HG02759 (cell line): ENCODE results near the gene C2orf66.

Experiments used
- ATAC-seq: cut with Tn5 transposase; IDR thresholded peaks from one replicate; pipeline ENCODE4 v1.9.1; 2021; ENCODE audit warnings: mild to moderate bottlenecking, moderate library complexity; ENCODE audit not compliant: unreplicated experiment

C2orf66 gene

DNA sequence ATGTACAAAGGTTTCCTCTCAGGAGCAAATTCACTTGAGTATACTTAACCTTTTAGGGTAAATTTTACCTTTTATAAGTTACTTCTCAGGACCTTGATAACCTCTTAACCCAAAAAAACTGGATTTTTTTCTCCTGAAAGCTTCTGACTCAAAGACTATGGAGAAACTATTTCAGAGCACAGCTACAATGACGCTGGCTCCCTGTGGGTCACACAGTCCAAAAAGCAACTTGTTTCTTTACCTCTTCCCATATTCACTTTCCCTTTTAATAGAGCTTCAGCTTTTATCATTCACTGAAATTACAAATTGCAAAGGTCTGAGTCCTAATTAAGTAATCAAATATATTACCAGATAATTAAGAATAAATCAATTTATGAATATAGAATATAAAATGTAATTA is 42.1 kb downstream of the C2orf66 start:
- no peak for ATAC-seq

DNA sequence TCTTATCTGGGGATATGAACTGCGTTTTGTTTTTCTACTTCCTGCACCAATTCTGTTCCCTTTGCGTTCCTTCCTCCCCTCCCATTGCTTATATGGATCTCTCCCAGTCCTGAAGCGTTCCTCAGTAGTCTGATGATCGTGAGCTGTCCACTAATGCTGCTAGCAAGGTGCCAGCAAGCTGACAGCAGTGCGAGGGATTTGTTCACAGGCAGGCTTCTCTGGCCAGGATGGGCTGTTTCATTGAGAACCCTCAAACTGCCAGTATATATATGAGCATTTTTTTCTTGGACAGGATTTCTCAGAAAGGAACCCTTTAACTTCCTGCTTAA is 49.8 kb downstream of the C2orf66 start:
- no peak for ATAC-seq

DNA sequence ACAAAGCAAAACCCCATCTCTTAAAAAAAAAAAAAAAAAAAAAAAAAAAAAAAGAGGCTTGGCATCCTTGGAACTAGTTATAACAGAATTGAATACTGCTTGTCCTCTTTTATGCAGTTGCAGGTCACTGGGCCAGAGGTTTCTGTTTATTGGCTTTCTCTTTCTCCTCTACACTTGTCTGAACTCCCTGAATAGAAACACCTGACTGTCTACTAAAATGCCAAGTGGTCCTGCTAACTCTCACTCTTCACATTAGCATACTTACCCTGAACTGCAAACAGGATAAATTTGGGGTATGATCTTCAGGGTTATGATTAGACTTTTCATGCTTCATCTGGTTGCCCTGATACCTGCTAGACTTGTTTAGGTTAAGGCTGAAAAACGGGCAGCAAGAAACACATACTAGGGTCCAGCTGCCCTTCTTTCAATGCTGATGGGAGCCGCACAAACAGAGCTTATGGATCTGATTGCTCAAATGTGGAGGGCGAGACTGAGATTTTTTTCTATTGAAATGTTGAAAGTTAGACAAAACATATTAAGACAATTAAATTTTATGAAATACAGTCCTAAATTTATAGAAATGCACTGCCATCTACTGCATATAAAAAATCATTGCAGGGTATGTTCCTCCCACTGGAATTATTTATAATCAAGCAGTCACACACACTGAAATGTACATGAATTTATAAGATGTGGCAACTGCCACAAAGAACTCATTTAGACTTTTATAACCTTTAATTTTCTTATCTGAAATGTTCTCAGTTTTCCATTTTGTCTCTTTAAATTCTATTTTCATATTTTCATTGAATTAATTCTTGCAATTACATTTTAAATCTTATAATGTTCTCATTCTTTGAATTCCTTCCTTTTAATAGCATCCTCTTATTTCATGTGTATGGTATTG is 50.4 kb downstream of the C2orf66 start:
- no peak for ATAC-seq
